SK-N-SH (cell line): Measurements from ENCODE around the gene HSD11B1L. TPM values are rescaled to one million over a fixed set of nuclear protein-coding genes. Genes with fewer than 3 reads are reported as not detected.
A peak's percentile ranks its signal among the peaks of the same experiment; 100 is the strongest.

Source experiments
- CTCF ChIA-PET: fragments of 300-600, 350-600 bp; formaldehyde crosslinking; extraction: SDS; loops from one replicate; lab custom pipeline; 2021; lab: Yijun Ruan, JAX
- POLR2A ChIA-PET: fragments of 350-600 bp; sonication (Branson Sonifier 250); formaldehyde crosslinking; extraction: SDS; loops from one replicate; lab custom pipeline; 2020; ENCODE audit warnings: antibody characterized with exemption, inconsistent platforms; lab: Yijun Ruan, JAX
- DNase-seq: peaks from one replicate; pipeline ENCODE4 v3.0.0; 2012
- H2AFZ ChIP-seq: fragments of 200-600 bp; sonication (generic); 2 replicates; pipeline ENCODE4 v1.8.1; 2016; ENCODE audit warnings: antibody characterized with exemption, mild to moderate bottlenecking, low read depth
- H3F3A ChIP-seq: fragments of 200-600 bp; sonication (generic); replicated peaks from 2 replicates; pipeline ENCODE3; 2016; ENCODE audit warnings: antibody characterized with exemption, mild to moderate bottlenecking; ENCODE audit not compliant: insufficient read depth
- H3K27ac ChIP-seq, 2 experiments: fragments of 200-500 bp in 1 of 2; fragments of 200-600 bp in 1 of 2; sonication (Bioruptor generic) in 1 of 2; sonication (generic), shearing (Covaris generic) in 1 of 2; 2 replicates each; pipeline versions ENCODE4 v1.5.1 to v1.6.1; 2014 to 2016; ENCODE audit warnings: low read depth in 2 of 2, inconsistent platforms in 1 of 2, low read length in 1 of 2, mild to moderate bottlenecking in 1 of 2, mixed read lengths in 1 of 2
- H3K27me3 ChIP-seq: fragments of 200-600 bp; sonication (generic), shearing (Covaris generic); 2 replicates; pipeline ENCODE4 v1.6.1; 2016; ENCODE audit warnings: mixed run types; ENCODE audit not compliant: insufficient read depth
- H3K36me3 ChIP-seq, 2 experiments: fragments of 200-500 bp in 1 of 2; fragments of 200-600 bp in 1 of 2; sonication (Bioruptor generic) in 1 of 2; sonication (generic) in 1 of 2; replicated peaks in 1 of 2; 2 replicates each; pipeline versions ENCODE3 to v1.5.1; 2014 to 2016; ENCODE audit warnings: low read length in 1 of 2, mild to moderate bottlenecking in 1 of 2; ENCODE audit not compliant: insufficient read depth in 2 of 2, control insufficient read depth in 1 of 2
- H3K4me1 ChIP-seq, 2 experiments: fragments of 200-500 bp in 1 of 2; fragments of 200-600 bp in 1 of 2; sonication (Bioruptor generic) in 1 of 2; sonication (generic), shearing (Covaris generic) in 1 of 2; 2 replicates each; pipeline versions ENCODE4 v1.5.1 to v1.6.1; 2014 to 2016; ENCODE audit warnings: low read depth in 1 of 2, low read length in 1 of 2, mixed run types in 1 of 2; ENCODE audit not compliant: insufficient read depth in 2 of 2, control insufficient read depth in 1 of 2
- H3K4me2 ChIP-seq: fragments of 200-600 bp; sonication (generic), shearing (Covaris generic); 2 replicates; pipeline ENCODE4 v1.6.1; 2017; ENCODE audit warnings: mixed run types
- H3K4me3 ChIP-seq, 2 experiments: fragments of 200-500 bp in 1 of 2; fragments of 200-600 bp in 1 of 2; sonication (Bioruptor generic) in 1 of 2; sonication (generic), shearing (Covaris generic) in 1 of 2; 2 replicates each; pipeline versions ENCODE4 v1.5.1 to v1.8.1; 2014 to 2016; ENCODE audit warnings: low read depth in 2 of 2, inconsistent platforms in 1 of 2, low read length in 1 of 2, mild to moderate bottlenecking in 1 of 2, mixed read lengths in 1 of 2, moderate library complexity in 1 of 2
- H3K79me2 ChIP-seq: fragments of 200-600 bp; sonication (generic); 2 replicates; pipeline ENCODE4 v1.8.1; 2017; ENCODE audit warnings: mild to moderate bottlenecking; ENCODE audit not compliant: insufficient read depth
- H3K9ac ChIP-seq: fragments of 200-600 bp; sonication (generic); 2 replicates; pipeline ENCODE4 v1.6.1; 2017; ENCODE audit warnings: mixed run types
- H3K9me2 ChIP-seq: fragments of 200-600 bp; sonication (generic); 2 replicates; pipeline ENCODE4 v1.6.1; 2017; ENCODE audit warnings: mixed run types
- H3K9me3 ChIP-seq: fragments of 200-600 bp; sonication (generic); 2 replicates; pipeline ENCODE4 v1.6.1; 2017; ENCODE audit warnings: mixed run types, mild to moderate bottlenecking, moderate library complexity
- H4K20me1 ChIP-seq: fragments of 200-600 bp; sonication (generic); 2 replicates; pipeline ENCODE4 v1.6.1; 2017; ENCODE audit warnings: mild to moderate bottlenecking, mixed run types; ENCODE audit not compliant: insufficient read depth
- ELF1 ChIP-seq: IDR thresholded peaks from 2 replicates; pipeline ENCODE4 v1.4.0; 2012
- EP300 ChIP-seq, 2 experiments: IDR thresholded peaks; 2 replicates each; pipeline versions ENCODE4 v1.4.0 to v1.6.1; 2012; ENCODE audit warnings: borderline replicate concordance in 1 of 2, low read depth in 1 of 2, low read length in 1 of 2
- FOSL2 ChIP-seq: IDR thresholded peaks from 2 replicates; pipeline ENCODE4 v1.4.0; 2012; ENCODE audit warnings: low read depth, mild to moderate bottlenecking, moderate library complexity, borderline replicate concordance
- FOXJ3 ChIP-seq: sonication (generic); formaldehyde crosslinking; IDR thresholded peaks from 2 replicates; pipeline ENCODE4 v1.5.1; 2020; ENCODE audit warnings: mild to moderate bottlenecking, missing genetic modification reagents
- FOXM1 ChIP-seq: IDR thresholded peaks from 2 replicates; pipeline ENCODE4 v1.4.0; 2012; ENCODE audit warnings: low read depth, mild to moderate bottlenecking
- GATA2 ChIP-seq: sonication (generic); formaldehyde crosslinking; IDR thresholded peaks from 2 replicates; pipeline ENCODE4 v1.5.0; 2020; ENCODE audit warnings: mild to moderate bottlenecking, missing genetic modification reagents
- IRF3 ChIP-seq: fragments of 150-350 bp; IDR thresholded peaks from 2 replicates; pipeline ENCODE4 v1.6.1; 2016; ENCODE audit warnings: mild to moderate bottlenecking, low read depth, low read length
- JUND ChIP-seq: IDR thresholded peaks from 2 replicates; pipeline ENCODE4 v1.4.0; 2012
- MXI1 ChIP-seq: IDR thresholded peaks from 2 replicates; pipeline ENCODE4 v1.6.1; 2012; ENCODE audit warnings: mild to moderate bottlenecking, low read depth, low read length, improper control_type of control experiment
- NFIC ChIP-seq: IDR thresholded peaks from 2 replicates; pipeline ENCODE4 v1.4.0; 2012; ENCODE audit warnings: borderline replicate concordance
- NRF1 ChIP-seq: IDR thresholded peaks from 2 replicates; pipeline ENCODE4 v1.6.1; 2012; ENCODE audit warnings: low read depth, mild to moderate bottlenecking, low read length
- PBX3 ChIP-seq: IDR thresholded peaks from 2 replicates; pipeline ENCODE4; 2012
- RFX5 ChIP-seq: IDR thresholded peaks from 2 replicates; pipeline ENCODE4 v1.6.1; 2012; ENCODE audit warnings: mild to moderate bottlenecking, improper control_type of control experiment, low read length
- RXRA ChIP-seq: IDR thresholded peaks from 2 replicates; pipeline ENCODE4 v1.4.0; 2012; ENCODE audit warnings: low read depth, mild to moderate bottlenecking, borderline replicate concordance
- SMC3 ChIP-seq: IDR thresholded peaks from 2 replicates; pipeline ENCODE4 v1.6.1; 2012; ENCODE audit warnings: low read depth, low read length, improper control_type of control experiment
- TAF1 ChIP-seq: IDR thresholded peaks from 2 replicates; pipeline ENCODE4 v1.6.1; 2012; ENCODE audit warnings: low read depth, mild to moderate bottlenecking, low read length, moderate library complexity, borderline replicate concordance
- TEAD4 ChIP-seq: IDR thresholded peaks from 2 replicates; pipeline ENCODE4 v1.4.0; 2012; ENCODE audit warnings: mild to moderate bottlenecking, borderline replicate concordance; ENCODE audit not compliant: insufficient read depth
- YY1 ChIP-seq: IDR thresholded peaks from 2 replicates; pipeline ENCODE4 v1.4.0; 2012; ENCODE audit warnings: low read depth, mild to moderate bottlenecking
- WGBS: methylation state at CpG from one replicate; pipeline ENCODE4 v1.1.6; 2017; ENCODE audit warnings: low lambda C conversion rate; 5-methylcytosine and 5-hydroxymethylcytosine counted together
- polyA plus RNA-seq, 3 experiments: library from polyadenylated mRNA; depleted of rRNA; stranded (reverse); fragments of >200 nt; gene quantifications; 2 replicates each; pipeline ENCODE4 v1.2.3, GENCODE V29; 2012
- TF ChIP-seq, protein P1 (sequence below): IDR thresholded peaks from 2 replicates; pipeline ENCODE4 v1.6.1; 2012; ENCODE audit warnings: mild to moderate bottlenecking, low read depth, low read length, moderate library complexity
- TF ChIP-seq, protein P2 (sequence below): IDR thresholded peaks from 2 replicates; pipeline ENCODE4 v1.4.0; 2012; ENCODE audit warnings: low read depth

Gene HSD11B1L
- polyA plus RNA-seq, 1 of the 3 experiments (the other 2 are of a cell fraction) = 53.3 TPM

- no peaks in the 10 kb centered on the region for H3F3A ChIP-seq
- peak overlapping the region; percentile 89 for H3K9ac ChIP-seq
- H3K4me2 ChIP-seq = peak overlapping the region; percentile 98
- 3% methylated on average over 17 of the region's 23 CpGs for WGBS
- no peaks in the 10 kb centered on the region for H3K27me3 ChIP-seq
- POLR2A ChIA-PET = no interaction called here
- H3K4me3 ChIP-seq = peak overlapping the region; percentile 81 to 85
- H3K36me3 ChIP-seq = no peaks in the 10 kb centered on the region
- H3K4me1 ChIP-seq = peaks cover 4 to 21% of the 10 kb centered on the region in 2 experiments; a peak in 1 of 4 replicates
- TF ChIP-seq MXI1 = peak; percentile 68; the same call in 1 of the 2 replicates
- TF ChIP-seq NRF1 = no peak
- no peak for TF ChIP-seq ELF1
- no peak for TF ChIP-seq PBX3
- TF ChIP-seq, all 33 proteins: peak for 1
- H3K9me2 ChIP-seq = no peaks in the 10 kb centered on the region
- H3K79me2 ChIP-seq = peaks cover 17% of the 10 kb centered on the region
- CTCF ChIA-PET = interaction anchor here (1.4 kb wide), 1 partner anchor 9 kb away, joined by 7 read pairs; the partner anchor contains the start of gene RPL36
- peak overlapping the region; percentile 86; the same call in 1 of the 2 replicates for H2AFZ ChIP-seq
- no peaks in the 10 kb centered on the region for H3K9me3 ChIP-seq
- peak overlapping the region; percentile 74 to 85; a peak in 3 of 4 replicates for H3K27ac ChIP-seq
- DNase-seq = peak; percentile 72
- no peaks in the 10 kb centered on the region for H4K20me1 ChIP-seq
These were observed 767 bp upstream of the HSD11B1L start for GRCh38 chr19:5680084-5680436.

GRCh38 chr19:5681391-5682106 lies 722 bp downstream of the HSD11B1L start:
- Histone ChIP-seq H3K27me3 (no peaks in the 10 kb centered on the region), H3K36me3 (no peaks in the 10 kb centered on the region), H3K9ac (peak overlapping the region; percentile 89), H3K79me2 (peaks cover 17% of the 10 kb centered on the region), H3F3A (peaks cover 10% of the 10 kb centered on the region), H3K9me2 (no peaks in the 10 kb centered on the region), H3K4me3 (peak overlapping the region; percentile 81 to 85), H2AFZ (no peak overlapping the region; the same call in 1 of the 2 replicates), H3K4me1 (peaks cover 4 to 22% of the 10 kb centered on the region in 2 experiments; a peak in 1 of 4 replicates), H3K4me2 (peak overlapping the region; percentile 98), H3K27ac (no peak overlapping the region; a peak in 1 of 4 replicates), H3K9me3 (no peaks in the 10 kb centered on the region), H4K20me1 (no peaks in the 10 kb centered on the region)
- 37% methylated on average over 17 of the region's 17 CpGs for WGBS
- TF ChIP-seq GATA2 = no peak
- no peak for TF ChIP-seq PBX3
- TF ChIP-seq FOSL2 = no peak
- TF ChIP-seq SMC3 = no peak
- TF ChIP-seq JUND = no peak
- no peak for TF ChIP-seq EP300 (IDR thresholded peaks at IDR 0.05; ENCODE audit: borderline replicate concordance in 1 of 2, low read depth in 1 of 2, low read length in 1 of 2)
- TF ChIP-seq TEAD4 = no peak
- no peak for TF ChIP-seq NFIC
- TF ChIP-seq, protein P1, sequence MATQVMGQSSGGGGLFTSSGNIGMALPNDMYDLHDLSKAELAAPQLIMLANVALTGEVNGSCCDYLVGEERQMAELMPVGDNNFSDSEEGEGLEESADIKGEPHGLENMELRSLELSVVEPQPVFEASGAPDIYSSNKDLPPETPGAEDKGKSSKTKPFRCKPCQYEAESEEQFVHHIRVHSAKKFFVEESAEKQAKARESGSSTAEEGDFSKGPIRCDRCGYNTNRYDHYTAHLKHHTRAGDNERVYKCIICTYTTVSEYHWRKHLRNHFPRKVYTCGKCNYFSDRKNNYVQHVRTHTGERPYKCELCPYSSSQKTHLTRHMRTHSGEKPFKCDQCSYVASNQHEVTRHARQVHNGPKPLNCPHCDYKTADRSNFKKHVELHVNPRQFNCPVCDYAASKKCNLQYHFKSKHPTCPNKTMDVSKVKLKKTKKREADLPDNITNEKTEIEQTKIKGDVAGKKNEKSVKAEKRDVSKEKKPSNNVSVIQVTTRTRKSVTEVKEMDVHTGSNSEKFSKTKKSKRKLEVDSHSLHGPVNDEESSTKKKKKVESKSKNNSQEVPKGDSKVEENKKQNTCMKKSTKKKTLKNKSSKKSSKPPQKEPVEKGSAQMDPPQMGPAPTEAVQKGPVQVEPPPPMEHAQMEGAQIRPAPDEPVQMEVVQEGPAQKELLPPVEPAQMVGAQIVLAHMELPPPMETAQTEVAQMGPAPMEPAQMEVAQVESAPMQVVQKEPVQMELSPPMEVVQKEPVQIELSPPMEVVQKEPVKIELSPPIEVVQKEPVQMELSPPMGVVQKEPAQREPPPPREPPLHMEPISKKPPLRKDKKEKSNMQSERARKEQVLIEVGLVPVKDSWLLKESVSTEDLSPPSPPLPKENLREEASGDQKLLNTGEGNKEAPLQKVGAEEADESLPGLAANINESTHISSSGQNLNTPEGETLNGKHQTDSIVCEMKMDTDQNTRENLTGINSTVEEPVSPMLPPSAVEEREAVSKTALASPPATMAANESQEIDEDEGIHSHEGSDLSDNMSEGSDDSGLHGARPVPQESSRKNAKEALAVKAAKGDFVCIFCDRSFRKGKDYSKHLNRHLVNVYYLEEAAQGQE = no peak
- no peak for TF ChIP-seq IRF3
- no peak for TF ChIP-seq ELF1
- TF ChIP-seq FOXJ3 (CRISPR knock-in tag) = no peak
- TF ChIP-seq RFX5 = no peak
- TF ChIP-seq, protein P2, sequence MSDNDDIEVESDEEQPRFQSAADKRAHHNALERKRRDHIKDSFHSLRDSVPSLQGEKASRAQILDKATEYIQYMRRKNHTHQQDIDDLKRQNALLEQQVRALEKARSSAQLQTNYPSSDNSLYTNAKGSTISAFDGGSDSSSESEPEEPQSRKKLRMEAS = no peak
- no peak for TF ChIP-seq RXRA
- TF ChIP-seq TAF1 = no peak
- no peak for TF ChIP-seq YY1
- TF ChIP-seq FOXM1 = no peak
- ChIA-PET POLR2A (interaction anchor here (0.6 to 1.0 kb wide), 2 partner anchors 8 to 10 kb away, joined by 3 read pairs; partner anchors contain the start of gene RPL36), CTCF (interaction anchor here (1.2 to 1.6 kb wide), 2 partner anchors 8 to 10 kb away, joined by 3 to 5 read pairs; partner anchors contain the start of gene RPL36)
- DNase-seq = no peak
